EL (cell line): ENCODE data around the gene POU6F2.
A peak's percentile ranks its signal among the peaks of the same experiment; 100 is the strongest.

Experiments
- DNase-seq: peaks from one replicate; pipeline ENCODE4 v3.0.0-alpha.2; 2016

POU6F2 gene

GRCh38 chr7:39073432-39073831 lies 95.7 kb downstream of the POU6F2 start:
- no peak for DNase-seq

- no peak for DNase-seq
Measured at GRCh38 chr7:39075210-39075609, 97.5 kb downstream of the POU6F2 start.

- DNase-seq = no peak
Measured at GRCh38 chr7:39083781-39084180, 106.1 kb downstream of the POU6F2 start.

- no peak for DNase-seq
Measured at GRCh38 chr7:39084349-39084748, 106.6 kb downstream of the POU6F2 start.

- no peak for DNase-seq
Measured at GRCh38 chr7:39085189-39085588, 107.5 kb downstream of the POU6F2 start.

GRCh38 chr7:39085590-39086049 lies 107.9 kb downstream of the POU6F2 start:
- no peak for DNase-seq

GRCh38 chr7:39086638-39087360 lies 109.1 kb downstream of the POU6F2 start:
- DNase-seq = no peak

- no peak for DNase-seq
Measured at GRCh38 chr7:39088730-39089593, 111.3 kb downstream of the POU6F2 start.

GRCh38 chr7:39091145-39091544 lies 113.4 kb downstream of the POU6F2 start:
- DNase-seq = no peak

GRCh38 chr7:39091774-39092173 lies 114.1 kb downstream of the POU6F2 start:
- no peak for DNase-seq

GRCh38 chr7:39094731-39095130 lies 117.0 kb downstream of the POU6F2 start:
- no peak for DNase-seq

- DNase-seq = no peak
Measured at GRCh38 chr7:39095875-39096619, 118.3 kb downstream of the POU6F2 start.

GRCh38 chr7:39098506-39098905 lies 120.8 kb downstream of the POU6F2 start:
- DNase-seq = no peak

GRCh38 chr7:39099146-39099545 lies 121.4 kb downstream of the POU6F2 start:
- peak; percentile 11 for DNase-seq

GRCh38 chr7:39100270-39100669 lies 122.6 kb downstream of the POU6F2 start:
- DNase-seq = no peak

- no peak for DNase-seq
Measured at GRCh38 chr7:39102234-39102633, 124.5 kb downstream of the POU6F2 start.

GRCh38 chr7:39105720-39106119 lies 128.0 kb downstream of the POU6F2 start:
- no peak for DNase-seq

- DNase-seq = no peak
Measured at GRCh38 chr7:39125846-39126245, 148.1 kb downstream of the POU6F2 start.

GRCh38 chr7:39127058-39127457 lies 149.3 kb downstream of the POU6F2 start:
- no peak for DNase-seq

- DNase-seq = no peak
Measured at GRCh38 chr7:39128287-39128843, 150.7 kb downstream of the POU6F2 start.

GRCh38 chr7:39130274-39130673 lies 152.6 kb downstream of the POU6F2 start:
- DNase-seq = no peak

- no peak for DNase-seq
Measured at GRCh38 chr7:39130857-39131526, 153.3 kb downstream of the POU6F2 start.
